Globus pallidus (tissue), 1 donor: ENCODE results near the gene INPPL1.

Experiments
- DNase-seq: peaks from one replicate; pipeline ENCODE4 v3.0.0-alpha.2; 2015; ENCODE audit warnings: low spot score

Gene INPPL1

GRCh38 chr11:72231396-72232259, 7.1 kb downstream of the INPPL1 start:
- no peak for DNase-seq

GRCh38 chr11:72232260-72233055, 7.9 kb downstream of the INPPL1 start:
- DNase-seq, result no peak

GRCh38 chr11:72233056-72233772, 8.6 kb downstream of the INPPL1 start:
- no peak for DNase-seq

- DNase-seq, result no peak
These were observed 9.4 kb downstream of the INPPL1 start for GRCh38 chr11:72233773-72234513.

GRCh38 chr11:72234514-72234830, 9.9 kb downstream of the INPPL1 start:
- DNase-seq, result no peak

GRCh38 chr11:72234920-72235319, 10.4 kb downstream of the INPPL1 start:
- DNase-seq, result no peak

GRCh38 chr11:72235351-72236057, 10.9 kb downstream of the INPPL1 start:
- DNase-seq, result no peak

GRCh38 chr11:72236083-72236697, 11.6 kb downstream of the INPPL1 start:
- no peak for DNase-seq

GRCh38 chr11:72236774-72237111, 12.2 kb downstream of the INPPL1 start:
- DNase-seq, result no peak

GRCh38 chr11:72237112-72237931, 12.8 kb downstream of the INPPL1 start:
- DNase-seq, result no peak

GRCh38 chr11:72238040-72238450, 13.5 kb downstream of the INPPL1 start:
- DNase-seq, result peak; percentile 47

- no peak for DNase-seq
These were observed 14.1 kb downstream of the INPPL1 start for GRCh38 chr11:72238492-72239312.

GRCh38 chr11:72239313-72239848, 14.8 kb downstream of the INPPL1 start:
- peak; percentile 27 for DNase-seq

- no peak for DNase-seq
These were observed 15.4 kb downstream of the INPPL1 start for GRCh38 chr11:72239849-72240460.

GRCh38 chr11:72240461-72241290, 16.1 kb downstream of the INPPL1 start:
- DNase-seq, result no peak

- no peak for DNase-seq
These were observed 16.8 kb downstream of the INPPL1 start for GRCh38 chr11:72241291-72241781.

- no peak for DNase-seq
These were observed 17.6 kb downstream of the INPPL1 start for GRCh38 chr11:72242141-72242540.
